ENCODE results near the gene TRIM7.
A peak's percentile ranks its signal among the peaks of the same experiment; 100 is the strongest.
"Not testable (repeated sequence)": the region's sequence is repeated elsewhere in the genome, so short reads cannot be mapped to it uniquely, and the experiment has no call there.

TRIM7 gene

DNA sequence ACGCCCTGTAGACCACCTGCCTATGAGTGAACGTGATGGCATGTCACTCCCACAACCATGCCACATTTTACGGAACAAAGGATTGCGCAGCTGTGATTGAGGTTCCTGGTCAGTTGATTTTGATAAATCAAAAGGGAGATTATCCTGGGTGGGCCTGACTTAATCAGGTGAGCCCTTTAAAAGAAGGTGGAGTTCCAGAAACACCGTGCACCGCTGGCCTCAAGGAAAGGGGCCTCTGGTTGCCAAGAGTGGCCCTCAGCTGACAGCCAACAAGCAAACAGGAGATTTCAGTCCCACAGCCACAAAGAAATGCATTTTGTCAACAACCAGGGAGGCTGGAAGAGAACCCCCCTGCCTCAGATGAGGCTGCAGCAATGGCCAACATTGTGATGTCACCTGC is 19.0 kb downstream of the TRIM7 start:
- TF ChIP-seq, protein P1, sequence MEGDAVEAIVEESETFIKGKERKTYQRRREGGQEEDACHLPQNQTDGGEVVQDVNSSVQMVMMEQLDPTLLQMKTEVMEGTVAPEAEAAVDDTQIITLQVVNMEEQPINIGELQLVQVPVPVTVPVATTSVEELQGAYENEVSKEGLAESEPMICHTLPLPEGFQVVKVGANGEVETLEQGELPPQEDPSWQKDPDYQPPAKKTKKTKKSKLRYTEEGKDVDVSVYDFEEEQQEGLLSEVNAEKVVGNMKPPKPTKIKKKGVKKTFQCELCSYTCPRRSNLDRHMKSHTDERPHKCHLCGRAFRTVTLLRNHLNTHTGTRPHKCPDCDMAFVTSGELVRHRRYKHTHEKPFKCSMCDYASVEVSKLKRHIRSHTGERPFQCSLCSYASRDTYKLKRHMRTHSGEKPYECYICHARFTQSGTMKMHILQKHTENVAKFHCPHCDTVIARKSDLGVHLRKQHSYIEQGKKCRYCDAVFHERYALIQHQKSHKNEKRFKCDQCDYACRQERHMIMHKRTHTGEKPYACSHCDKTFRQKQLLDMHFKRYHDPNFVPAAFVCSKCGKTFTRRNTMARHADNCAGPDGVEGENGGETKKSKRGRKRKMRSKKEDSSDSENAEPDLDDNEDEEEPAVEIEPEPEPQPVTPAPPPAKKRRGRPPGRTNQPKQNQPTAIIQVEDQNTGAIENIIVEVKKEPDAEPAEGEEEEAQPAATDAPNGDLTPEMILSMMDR (IDR thresholded peaks at IDR 0.05; ENCODE audit: insufficient read depth, low read depth, low read length, missing control alignments), result no peak
- no peak for DNase-seq (ENCODE audit: low read depth)
- no peak overlapping the region for H3K4me3 ChIP-seq (ENCODE audit: low read length)

DNA sequence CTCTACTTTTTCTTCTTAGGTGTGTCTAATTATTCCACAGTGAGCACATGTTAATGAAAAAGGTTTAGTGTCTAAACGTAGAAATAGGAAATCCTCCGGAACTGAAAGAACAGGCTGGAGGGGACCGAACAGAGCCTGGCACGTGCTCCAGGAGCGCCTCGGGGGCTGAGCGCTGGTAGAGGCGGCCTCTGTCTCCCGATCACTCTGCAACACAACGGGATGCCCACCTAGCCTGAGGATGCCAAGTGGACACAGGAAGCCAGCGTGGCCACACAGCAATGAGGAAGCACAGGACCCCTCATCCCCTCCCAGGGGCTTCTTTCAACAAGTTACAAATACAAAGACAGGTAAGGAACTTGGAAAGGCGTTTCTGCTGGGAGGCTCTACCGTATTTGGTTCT is 19.4 kb downstream of the TRIM7 start:
- no peak for DNase-seq (ENCODE audit: low read depth)
- no peak overlapping the region for H3K4me3 ChIP-seq (ENCODE audit: low read length)
- TF ChIP-seq, protein P1 (IDR thresholded peaks at IDR 0.05; ENCODE audit: insufficient read depth, low read depth, low read length, missing control alignments), result no peak

DNA sequence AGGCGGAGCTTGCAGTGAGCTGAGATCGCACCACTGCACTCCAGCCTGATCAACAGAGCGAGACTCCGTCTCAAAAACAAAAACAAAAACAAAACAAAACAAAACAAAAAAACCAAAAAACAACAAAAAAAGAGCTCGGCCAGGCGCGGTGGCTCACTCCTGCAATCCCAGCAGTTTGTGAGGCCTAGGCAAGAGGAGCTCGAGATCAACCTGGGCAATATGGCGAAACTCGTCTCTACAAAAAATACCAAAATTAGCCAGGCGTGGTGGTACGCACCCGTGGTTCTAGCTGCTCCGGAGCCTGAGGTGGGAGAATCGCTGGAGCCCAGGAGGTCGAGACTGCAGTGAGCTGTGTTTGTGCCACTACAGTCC is 20.2 kb downstream of the TRIM7 start:
- TF ChIP-seq, protein P1 (IDR thresholded peaks at IDR 0.05; ENCODE audit: insufficient read depth, low read depth, low read length, missing control alignments), result no peak

DNA sequence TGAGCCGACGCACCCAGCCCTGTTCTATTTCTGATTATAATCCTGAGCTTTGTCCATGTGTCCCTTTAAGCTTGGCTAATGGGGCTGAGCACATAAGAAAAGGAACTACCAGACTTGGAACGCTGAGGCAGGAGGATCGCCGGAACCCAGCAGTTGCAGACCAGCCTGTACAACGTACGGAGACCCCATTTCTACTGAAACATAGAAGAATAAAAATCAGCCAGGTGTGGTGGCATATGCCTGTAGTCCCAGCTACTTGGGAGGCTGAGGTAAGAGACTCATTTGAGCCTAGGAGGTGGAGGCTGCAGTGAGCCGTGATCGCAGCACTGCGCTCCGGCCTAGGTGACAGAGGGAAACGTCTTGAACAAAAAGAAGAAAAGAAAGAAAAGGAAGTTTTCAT is 22.3 kb downstream of the TRIM7 start:
- TF ChIP-seq, protein P1 (IDR thresholded peaks at IDR 0.05; ENCODE audit: insufficient read depth, low read depth, low read length, missing control alignments), result no peak
- no peak overlapping the region for H3K4me3 ChIP-seq (ENCODE audit: low read length)
- no peak for DNase-seq (ENCODE audit: low read depth)

More for the DNA sequence above, 20.2 kb downstream of the TRIM7 start:
- H3K4me3 ChIP-seq (ENCODE audit: low read length), result peak overlapping the region; percentile 64
- DNase-seq (ENCODE audit: low read depth), result no peak

DNA sequence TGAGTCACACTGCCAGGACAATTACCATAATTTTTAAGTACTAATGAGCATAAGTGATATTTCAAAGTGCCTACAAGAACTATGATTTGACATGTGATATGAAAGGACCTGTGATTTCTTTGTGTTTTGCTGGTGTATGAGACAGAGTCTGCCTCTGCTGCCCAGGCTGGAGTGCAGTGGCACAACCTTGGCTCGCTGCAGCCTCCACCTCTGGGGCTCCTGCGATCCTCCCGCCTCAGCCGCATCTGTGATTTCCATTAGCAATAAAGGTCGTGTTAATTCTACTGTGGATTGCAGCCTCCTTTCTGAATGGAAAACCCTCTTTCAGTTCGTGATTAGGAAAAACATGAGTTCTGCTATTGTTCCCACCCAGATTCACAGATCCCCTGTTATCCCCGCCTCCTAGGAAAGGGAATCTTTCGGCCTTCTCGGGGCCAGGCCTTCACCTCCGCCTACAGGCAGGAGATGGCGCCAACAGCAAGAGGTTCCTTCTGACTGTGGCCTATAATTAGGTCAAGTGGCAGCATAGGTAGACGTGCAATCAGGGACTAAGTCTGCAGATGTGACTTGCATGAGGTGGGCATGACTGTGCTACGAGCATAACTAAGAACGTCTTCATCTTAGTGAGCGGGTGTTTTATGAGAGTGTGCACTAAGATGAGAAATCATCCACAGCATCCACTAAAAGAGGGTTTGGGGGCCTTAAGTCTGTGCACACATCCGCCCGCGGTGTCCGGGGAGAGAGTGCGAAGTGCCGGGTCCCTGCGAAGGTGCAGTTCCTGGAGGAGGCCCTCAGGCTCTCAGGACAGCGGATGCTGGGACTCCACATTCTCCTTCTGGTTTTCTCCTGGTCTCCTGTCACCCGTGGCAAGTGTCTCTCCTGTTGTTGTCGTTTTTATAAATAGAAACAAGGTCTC is 23.1 kb downstream of the TRIM7 start:
- no peak overlapping the region for H3K4me3 ChIP-seq (ENCODE audit: low read length)
- DNase-seq (ENCODE audit: low read depth), result peak; percentile 81
- TF ChIP-seq, protein P1 (IDR thresholded peaks at IDR 0.05; ENCODE audit: insufficient read depth, low read depth, low read length, missing control alignments), result peak; percentile 77

DNA sequence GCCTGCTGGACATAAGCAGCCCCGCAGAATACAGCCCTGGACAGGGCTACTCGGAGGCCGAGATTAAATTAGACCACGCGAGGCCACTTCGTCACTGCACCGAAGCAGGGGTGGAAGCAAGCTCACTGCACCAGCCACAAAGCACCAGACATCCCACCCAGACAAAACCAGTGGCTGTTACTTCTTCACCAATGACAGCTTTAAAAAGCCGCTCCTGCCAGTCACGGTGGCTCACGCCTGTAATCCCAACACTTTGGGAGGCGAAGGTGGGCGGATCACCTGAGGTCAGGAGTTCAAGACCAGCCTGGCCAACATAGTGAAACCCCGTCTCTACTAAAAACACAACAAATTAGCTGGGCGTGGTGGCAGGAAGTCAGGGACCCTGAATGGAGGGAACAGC is 27.4 kb downstream of the TRIM7 start:
- not testable (repeated sequence) for H3K4me3 ChIP-seq (ENCODE audit: low read length); DNase-seq (ENCODE audit: low read depth)

DNA sequence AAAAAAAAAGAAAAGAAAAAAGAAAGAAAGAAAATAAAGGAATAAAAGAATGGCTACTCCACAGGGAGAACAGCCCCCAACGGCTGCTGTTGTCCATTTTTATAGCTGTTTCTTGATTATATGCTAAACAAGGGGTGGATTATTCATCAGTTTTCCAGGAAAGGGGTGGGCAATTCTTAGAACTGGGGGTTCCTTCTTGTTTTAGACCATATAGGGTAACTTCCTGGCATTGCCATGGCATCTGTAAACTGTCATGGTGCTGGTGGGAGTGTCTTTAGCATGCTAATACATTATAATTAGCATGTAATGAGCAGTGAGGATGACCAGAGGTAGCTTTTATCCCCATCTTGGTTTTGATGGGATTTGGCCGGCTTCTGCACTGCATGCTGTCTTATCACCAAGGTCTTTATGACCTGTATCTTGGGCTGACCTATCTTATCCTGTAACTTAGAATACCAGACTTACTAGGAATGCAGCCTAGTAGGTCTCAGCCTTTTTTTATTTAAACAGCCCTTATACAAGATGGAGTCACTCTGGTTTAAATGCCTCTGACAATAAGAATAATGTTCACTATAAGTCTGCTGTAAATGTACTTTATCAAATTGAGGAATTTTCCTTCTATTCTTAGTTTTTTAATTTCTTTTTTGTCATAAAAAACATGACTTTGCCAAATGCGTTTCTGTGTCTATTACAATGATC is 28.6 kb downstream of the TRIM7 start:
- TF ChIP-seq, protein P1 (IDR thresholded peaks at IDR 0.05; ENCODE audit: insufficient read depth, low read depth, low read length, missing control alignments), result no peak
- DNase-seq (ENCODE audit: low read depth), result no peak
- H3K4me3 ChIP-seq (ENCODE audit: low read length), result no peak overlapping the region

Data from epithelial cell of esophagus (primary cell).